H1 (cell line): ENCODE data around the gene RIMBP2. TPM values are rescaled to one million over a fixed set of nuclear protein-coding genes. Genes with fewer than 3 reads are reported as not detected.

Source experiments
- CBX5 ChIP-seq: fragments of 300-800, 300-1000 bp; sonication (generic); IDR thresholded peaks from 2 replicates; pipeline ENCODE4 v1.7.1; 2016; ENCODE audit warnings: antibody characterized with exemption, low read length, low read depth
- KDM1A ChIP-seq: fragments of 200-600, 300-600 bp; sonication (generic); IDR thresholded peaks from 2 replicates; pipeline ENCODE4 v1.7.1; 2016; ENCODE audit warnings: mild to moderate bottlenecking, low read length, borderline replicate concordance
- POU5F1 ChIP-seq: IDR thresholded peaks from 2 replicates; pipeline ENCODE4 v1.6.1; 2011; ENCODE audit warnings: low read depth, mild to moderate bottlenecking, low read length, moderate library complexity
- SIX5 ChIP-seq: IDR thresholded peaks from 2 replicates; pipeline ENCODE4 v1.6.1; 2011; ENCODE audit warnings: mild to moderate bottlenecking, low read depth, low read length
- YY1 ChIP-seq: IDR thresholded peaks from 2 replicates; pipeline ENCODE4 v1.6.1; 2011; ENCODE audit warnings: low read depth, mild to moderate bottlenecking, low read length
- polyA plus RNA-seq, 7 experiments: library from polyadenylated mRNA; depleted of rRNA in 3 of 7; stranded (reverse) in 5 of 7; unstranded in 2 of 7; fragments of >200 nt in 5 of 7; fragments of 200-250 nt in 2 of 7; gene quantifications; 1 replicate in 5 of 7; 2 replicates in 1 of 7; 4 replicates in 1 of 7; pipeline versions ENCODE4 v1.2.1 to v1.2.3, GENCODE V29; 2011 to 2013; ENCODE audit warnings: missing spikeins in 2 of 7, mixed read lengths in 2 of 7
- total RNA-seq: library from RNA; stranded (reverse); fragmentation: NEBNext Ultra II Directional; extraction: Animal tissue kit (Norgen Biotek cat#: 25700); gene quantifications from 2 replicates; pipeline ENCODE4 v1.2.1, GENCODE V29; 2021
- TF ChIP-seq, protein P1 (sequence below), 3 experiments: IDR thresholded peaks; 1 replicate in 2 of 3; 2 replicates in 1 of 3; pipeline versions ENCODE4 v1.5.1 to v1.6.1; 2011; ENCODE audit warnings: low read length in 3 of 3, mild to moderate bottlenecking in 3 of 3, inconsistent platforms in 2 of 3, low read depth in 1 of 3, moderate library complexity in 1 of 3; ENCODE audit not compliant: insufficient read depth in 1 of 3; ENCODE audit errors: control extremely low read depth in 1 of 3

Gene RIMBP2
- total and polyA plus RNA-seq, 2 of the 8 experiments (the other 6 are each of a cell fraction or from before 2014, with no cell fraction given), result 0.18 to 0.65 TPM

DNA sequence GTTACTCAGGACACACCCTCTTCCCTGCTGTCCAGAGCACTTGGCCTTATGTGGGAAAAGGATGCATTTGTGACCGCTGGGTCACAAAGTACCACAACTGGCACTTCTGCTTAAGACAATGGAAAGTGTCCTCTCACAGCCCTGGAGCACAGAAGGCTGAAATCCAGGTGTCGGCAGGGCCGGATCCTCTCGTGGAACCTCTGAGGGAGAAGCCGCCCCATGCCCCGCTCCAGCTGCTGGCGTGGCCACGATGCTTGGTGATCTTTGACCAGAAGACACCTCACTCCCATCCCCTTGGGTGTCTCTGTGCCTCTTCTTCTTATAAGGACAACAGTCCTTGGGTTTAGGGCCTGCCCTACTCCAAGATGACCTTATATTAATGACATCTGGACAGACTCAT, 221.4 kb downstream of the RIMBP2 start (continued):
- TF ChIP-seq KDM1A (no peak), YY1 (no peak), CBX5 (no peak), SIX5 (no peak), POU5F1 (no peak)
- TF ChIP-seq, protein P1, sequence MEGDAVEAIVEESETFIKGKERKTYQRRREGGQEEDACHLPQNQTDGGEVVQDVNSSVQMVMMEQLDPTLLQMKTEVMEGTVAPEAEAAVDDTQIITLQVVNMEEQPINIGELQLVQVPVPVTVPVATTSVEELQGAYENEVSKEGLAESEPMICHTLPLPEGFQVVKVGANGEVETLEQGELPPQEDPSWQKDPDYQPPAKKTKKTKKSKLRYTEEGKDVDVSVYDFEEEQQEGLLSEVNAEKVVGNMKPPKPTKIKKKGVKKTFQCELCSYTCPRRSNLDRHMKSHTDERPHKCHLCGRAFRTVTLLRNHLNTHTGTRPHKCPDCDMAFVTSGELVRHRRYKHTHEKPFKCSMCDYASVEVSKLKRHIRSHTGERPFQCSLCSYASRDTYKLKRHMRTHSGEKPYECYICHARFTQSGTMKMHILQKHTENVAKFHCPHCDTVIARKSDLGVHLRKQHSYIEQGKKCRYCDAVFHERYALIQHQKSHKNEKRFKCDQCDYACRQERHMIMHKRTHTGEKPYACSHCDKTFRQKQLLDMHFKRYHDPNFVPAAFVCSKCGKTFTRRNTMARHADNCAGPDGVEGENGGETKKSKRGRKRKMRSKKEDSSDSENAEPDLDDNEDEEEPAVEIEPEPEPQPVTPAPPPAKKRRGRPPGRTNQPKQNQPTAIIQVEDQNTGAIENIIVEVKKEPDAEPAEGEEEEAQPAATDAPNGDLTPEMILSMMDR (IDR thresholded peaks at IDR 0.05; ENCODE audit: control extremely low read depth in 1 of 3, insufficient read depth in 1 of 3, low read depth in 1 of 3, low read length in 3 of 3), result no peak
